Sigmoid colon (tissue), 7 donors: ENCODE measurements around the gene BAZ1B. TPM values are rescaled to one million over a fixed set of nuclear protein-coding genes. Genes with fewer than 3 reads are reported as not detected.
A peak's percentile ranks its signal among the peaks of the same experiment; 100 is the strongest.

Experiments used
- DNase-seq: peaks from one replicate; pipeline ENCODE4 v3.0.0-alpha.2; 2019
- H3K27ac ChIP-seq, 4 donors: fragments of 200-600 bp; sonication (generic); one replicate each; pipeline ENCODE4 v1.5.1; 2016 to 2019; ENCODE audit warnings: mild to moderate bottlenecking in 1 of 4
- H3K27me3 ChIP-seq, 3 donors: fragments of 200-600 bp; sonication (generic); one replicate each; pipeline ENCODE4 v1.5.1; 2019; ENCODE audit warnings: mild to moderate bottlenecking in 1 of 3
- H3K36me3 ChIP-seq, 4 donors: fragments of 200-600 bp; sonication (generic); one replicate each; pipeline ENCODE4 v1.5.1; 2016 to 2019
- H3K4me1 ChIP-seq, 4 donors: fragments of 200-600 bp; sonication (generic); one replicate each; pipeline ENCODE4 v1.5.1; 2017 to 2019
- H3K4me3 ChIP-seq, 4 donors: fragments of 200-600 bp; sonication (generic); one replicate each; pipeline ENCODE4 v1.5.1; 2017 to 2019; ENCODE audit warnings: mild to moderate bottlenecking in 2 of 4, moderate library complexity in 1 of 4
- H3K9me3 ChIP-seq, 4 donors: fragments of 200-600 bp in 3 of 4; sonication (generic) in 3 of 4; one replicate each; pipeline versions ENCODE4 v1.5.1 to v1.6.1; 2013 to 2019
- CTCF ChIP-seq, 4 experiments: fragments of 450-650 bp in 3 of 4; fragments of 200-600 bp in 1 of 4; IDR thresholded peaks; one replicate each; pipeline ENCODE4 v1.5.1; 2016 to 2019; ENCODE audit warnings: antibody characterized with exemption in 4 of 4, mild to moderate bottlenecking in 3 of 4, moderate library complexity in 2 of 4
- EP300 ChIP-seq, 4 donors: sonication (generic); formaldehyde crosslinking; IDR thresholded peaks; one replicate each; pipeline ENCODE4 v1.6.1; 2017; ENCODE audit warnings: antibody characterized with exemption in 4 of 4
- POLR2A ChIP-seq, 2 donors: fragments of 450-650 bp; IDR thresholded peaks; one replicate each; pipeline ENCODE4 v1.6.1; 2016; ENCODE audit warnings: antibody characterized with exemption in 2 of 2, mild to moderate bottlenecking in 2 of 2, moderate library complexity in 2 of 2
- POLR2AphosphoS5 ChIP-seq, 4 donors: sonication (generic); formaldehyde crosslinking; IDR thresholded peaks; one replicate each; pipeline ENCODE4 v1.6.1; 2017; ENCODE audit warnings: antibody characterized with exemption in 4 of 4
- WGBS, 2 donors: extraction: QIAGEN DNeasy Blood & Tissue Kit; methylation state at CpG; one replicate each; pipeline ENCODE4 v1.1.7; 2013; 5-methylcytosine and 5-hydroxymethylcytosine counted together
- intact Hi-C: fragments of 100-400 bp; cut with DNase I; formaldehyde crosslinking; loops from one replicate; pipeline ENCODE4 v1.15.1; 2023
- polyA plus RNA-seq, 3 donors: library from polyadenylated mRNA; stranded (reverse); fragments of 200-250 nt; gene quantifications; one replicate each; pipeline ENCODE4 v1.2.3, GENCODE V29; 2013
- total RNA-seq, 4 donors: library from RNA; depleted of rRNA; stranded (reverse); fragments of >200 nt; gene quantifications; one replicate each; pipeline ENCODE4 v1.1.0, GENCODE V29; 2016
- donor health status: healthy with polysubstance abuse.
- donor health status: Bipolar disorder and iron deficiency.
- donor health status: healthy.

BAZ1B gene
- total and polyA plus RNA-seq, 7 donors: 13.8 to 67.3 (median 47.2) TPM

- H3K27me3 ChIP-seq: no peaks in the 10 kb centered on the region
- DNase-seq: no peak
- H3K4me3 ChIP-seq: no peak overlapping the region
- H3K4me1 ChIP-seq: peaks cover 0 to 63% (median 43%) of the 10 kb centered on the region in 4 donors
- peaks cover 0 to 56% (median 7%) of the 10 kb centered on the region in 4 donors for H3K36me3 ChIP-seq
- WGBS, 2 donors: 93 to 96% methylated on average over 3 of the region's 3 CpGs
- H3K27ac ChIP-seq: no peak overlapping the region
- no peaks in the 10 kb centered on the region for H3K9me3 ChIP-seq
- intact Hi-C loops: no loop called here
- TF ChIP-seq POLR2AphosphoS5 (IDR thresholded peaks at IDR 0.05): no peak
- TF ChIP-seq EP300 (IDR thresholded peaks at IDR 0.05): no peak
- no peak for TF ChIP-seq CTCF (IDR thresholded peaks at IDR 0.05)
- TF ChIP-seq POLR2A (IDR thresholded peaks at IDR 0.05): no peak
Measured at GRCh38 chr7:73515178-73515577, 6.9 kb downstream of the BAZ1B start.

GRCh38 chr7:73512018-73512780 lies 9.9 kb downstream of the BAZ1B start:
- Histone ChIP-seq H3K4me3 (no peak overlapping the region), H3K36me3 (peaks cover 5 to 80% (median 35%) of the 10 kb centered on the region in 4 donors), H3K9me3 (no peaks in the 10 kb centered on the region), H3K27ac (peak overlapping the region in 1 of 4 donors; percentile 16), H3K27me3 (no peaks in the 10 kb centered on the region), H3K4me1 (peaks cover 0 to 33% (median 17%) of the 10 kb centered on the region in 4 donors)
- no peak for TF ChIP-seq CTCF (IDR thresholded peaks at IDR 0.05)
- 56 to 76% methylated on average over 8 of the region's 8 CpGs for WGBS, 2 donors
- intact Hi-C loops: no loop called here
- no peak for DNase-seq

GRCh38 chr7:73509463-73509862 lies 12.6 kb downstream of the BAZ1B start:
- no peaks in the 10 kb centered on the region for H3K9me3 ChIP-seq
- H3K27me3 ChIP-seq: no peaks in the 10 kb centered on the region
- WGBS, 2 donors: 87 to 88% methylated on average over 5 of the region's 5 CpGs
- peaks cover 20 to 80% (median 53%) of the 10 kb centered on the region in 4 donors for H3K36me3 ChIP-seq
- no peak overlapping the region for H3K4me3 ChIP-seq
- peaks cover 0 to 23% (median 9%) of the 10 kb centered on the region in 4 donors for H3K4me1 ChIP-seq
- TF ChIP-seq CTCF (IDR thresholded peaks at IDR 0.05) (no peak), EP300 (IDR thresholded peaks at IDR 0.05) (no peak), POLR2AphosphoS5 (IDR thresholded peaks at IDR 0.05) (no peak), POLR2A (IDR thresholded peaks at IDR 0.05) (no peak)
- intact Hi-C loops: no loop called here
- DNase-seq: no peak
- no peak overlapping the region for H3K27ac ChIP-seq

- H3K27ac ChIP-seq: no peak overlapping the region
- no peak for DNase-seq
- H3K4me3 ChIP-seq: no peak overlapping the region
- intact Hi-C loops: no loop called here
- H3K27me3 ChIP-seq: no peaks in the 10 kb centered on the region
- H3K4me1 ChIP-seq: peaks cover 0 to 7% (median 3%) of the 10 kb centered on the region in 4 donors
- peaks cover 20 to 88% (median 67%) of the 10 kb centered on the region in 4 donors for H3K36me3 ChIP-seq
- TF ChIP-seq POLR2A (IDR thresholded peaks at IDR 0.05) (no peak), EP300 (IDR thresholded peaks at IDR 0.05) (no peak)
- no peaks in the 10 kb centered on the region for H3K9me3 ChIP-seq
- 93 to 99% methylated on average over 2 of the region's 2 CpGs for WGBS, 2 donors
Measured at GRCh38 chr7:73507556-73507955, 14.5 kb downstream of the BAZ1B start.

GRCh38 chr7:73504920-73505319 lies 17.2 kb downstream of the BAZ1B start:
- Histone ChIP-seq H3K36me3 (peaks cover 31 to 98% (median 74%) of the 10 kb centered on the region in 4 donors), H3K4me3 (no peak overlapping the region), H3K9me3 (no peaks in the 10 kb centered on the region), H3K4me1 (no peaks in the 10 kb centered on the region), H3K27ac (no peak overlapping the region), H3K27me3 (no peaks in the 10 kb centered on the region)
- TF ChIP-seq EP300 (IDR thresholded peaks at IDR 0.05): no peak
- TF ChIP-seq POLR2AphosphoS5 (IDR thresholded peaks at IDR 0.05): no peak
- TF ChIP-seq CTCF (IDR thresholded peaks at IDR 0.05): no peak
- no peak for TF ChIP-seq POLR2A (IDR thresholded peaks at IDR 0.05)
- WGBS, 2 donors: 60 to 98% methylated on average over 1 of the region's 1 CpG
- DNase-seq: no peak
- intact Hi-C loops: no loop called here
